Stimulated activated CD4-positive, alpha-beta T cell treated with anti-CD3 and anti-CD28 coated beads, Interleukin-12 subunit alpha, Interleukin-12 subunit beta, amount 100 ng/mL, for 4 hours (primary cell): ENCODE data around the gene BRF1.

ENCODE experiments used
- DNase-seq: peaks from one replicate; pipeline ENCODE4 v3.0.0-alpha.2; 2020

The BRF1 gene

GRCh38 chr14:105223770-105224544 is 76.8 kb downstream of the BRF1 start:
- DNase-seq = no peak

GRCh38 chr14:105223260-105223659 is 77.5 kb downstream of the BRF1 start:
- no peak for DNase-seq

GRCh38 chr14:105221598-105222178 is 79.1 kb downstream of the BRF1 start:
- no peak for DNase-seq

- no peak for DNase-seq
Observed at GRCh38 chr14:105220699-105221597, 79.9 kb downstream of the BRF1 start.

- no peak for DNase-seq
Observed at GRCh38 chr14:105219753-105220152, 81.0 kb downstream of the BRF1 start.

GRCh38 chr14:105219043-105219612 is 81.7 kb downstream of the BRF1 start:
- no peak for DNase-seq

- no peak for DNase-seq
Observed at GRCh38 chr14:105218611-105219010, 82.2 kb downstream of the BRF1 start.

GRCh38 chr14:105217774-105218173 is 83.0 kb downstream of the BRF1 start:
- no peak for DNase-seq

- DNase-seq = no peak
Observed at GRCh38 chr14:105216490-105217247, 84.1 kb downstream of the BRF1 start.

- no peak for DNase-seq
Observed at GRCh38 chr14:105215602-105216001, 85.2 kb downstream of the BRF1 start.

GRCh38 chr14:105214324-105214915 is 86.4 kb downstream of the BRF1 start:
- DNase-seq = no peak

- DNase-seq = no peak
Observed at GRCh38 chr14:105213361-105213760, 87.4 kb downstream of the BRF1 start.

- no peak for DNase-seq
Observed at GRCh38 chr14:105212541-105213300, 88.1 kb downstream of the BRF1 start.

GRCh38 chr14:105211758-105212089 is 89.1 kb downstream of the BRF1 start:
- no peak for DNase-seq

GRCh38 chr14:105211086-105211757 is 89.6 kb downstream of the BRF1 start:
- no peak for DNase-seq

- no peak for DNase-seq
Observed at GRCh38 chr14:105210266-105211025, 90.4 kb downstream of the BRF1 start.

- DNase-seq = no peak
Observed at GRCh38 chr14:105209646-105210045, 91.2 kb downstream of the BRF1 start.

- DNase-seq = no peak
Observed at GRCh38 chr14:105209091-105209490, 91.7 kb downstream of the BRF1 start.

GRCh38 chr14:105208738-105209075 is 92.1 kb downstream of the BRF1 start:
- DNase-seq = no peak
